NB4 (cell line): Measurements from ENCODE around the gene DRAM1.

Experiments
- DNase-seq: peaks from one replicate; pipeline ENCODE4 v3.0.0; 2010; ENCODE audit warnings: low read depth
- H3K4me3 ChIP-seq: one replicate; pipeline ENCODE4 v1.5.1; 2011; ENCODE audit warnings: mild to moderate bottlenecking, low read depth, low read length, moderate library complexity
- CTCF ChIP-seq: IDR thresholded peaks from one replicate; pipeline ENCODE4 v1.5.1; 2012; ENCODE audit warnings: low read depth, low read length
- MAX ChIP-seq: IDR thresholded peaks from 2 replicates; pipeline ENCODE4 v1.6.1; 2011; ENCODE audit warnings: low read depth, low read length
- MYC ChIP-seq: IDR thresholded peaks from 2 replicates; pipeline ENCODE4 v1.6.1; 2011; ENCODE audit warnings: low read depth, low read length
- POLR2A ChIP-seq: IDR thresholded peaks from 2 replicates; pipeline ENCODE4 v1.6.1; 2011; ENCODE audit warnings: mild to moderate bottlenecking; ENCODE audit not compliant: insufficient read length; ENCODE audit errors: extremely low read depth

Gene DRAM1

GRCh38 chr12:101941306-101942249, 64.2 kb downstream of the DRAM1 start:
- TF ChIP-seq CTCF = no peak
- no peak for TF ChIP-seq POLR2A
- no peak overlapping the region for H3K4me3 ChIP-seq
- no peak for DNase-seq

- TF ChIP-seq CTCF (no peak), MYC (no peak), MAX (no peak), POLR2A (no peak)
- DNase-seq = no peak
Measured at GRCh38 chr12:101942250-101942605, 64.8 kb downstream of the DRAM1 start.

GRCh38 chr12:101945369-101946232, 68.2 kb downstream of the DRAM1 start:
- no peak overlapping the region for H3K4me3 ChIP-seq
- DNase-seq = no peak
- TF ChIP-seq POLR2A (no peak), CTCF (no peak), MAX (no peak), MYC (no peak)

More at GRCh38 chr12:101942250-101942605, 64.8 kb downstream of the DRAM1 start:
- H3K4me3 ChIP-seq = no peak overlapping the region

- TF ChIP-seq POLR2A = no peak
- TF ChIP-seq CTCF = no peak
- TF ChIP-seq MYC = no peak
- no peak for TF ChIP-seq MAX
- H3K4me3 ChIP-seq = no peak overlapping the region
- DNase-seq = no peak
Measured at GRCh38 chr12:101946233-101946611, 68.8 kb downstream of the DRAM1 start.

GRCh38 chr12:101947316-101947715, 69.9 kb downstream of the DRAM1 start:
- no peak for DNase-seq
- H3K4me3 ChIP-seq = no peak overlapping the region
- TF ChIP-seq MYC (no peak), MAX (no peak), POLR2A (no peak), CTCF (no peak)
